ENCODE measurements around the gene ARHGAP24.
A peak's percentile ranks its signal among the peaks of the same experiment; 100 is the strongest.
"Not testable (repeated sequence)": the region's sequence is repeated elsewhere in the genome, so short reads cannot be mapped to it uniquely, and the experiment has no call there.

The ARHGAP24 gene

DNA sequence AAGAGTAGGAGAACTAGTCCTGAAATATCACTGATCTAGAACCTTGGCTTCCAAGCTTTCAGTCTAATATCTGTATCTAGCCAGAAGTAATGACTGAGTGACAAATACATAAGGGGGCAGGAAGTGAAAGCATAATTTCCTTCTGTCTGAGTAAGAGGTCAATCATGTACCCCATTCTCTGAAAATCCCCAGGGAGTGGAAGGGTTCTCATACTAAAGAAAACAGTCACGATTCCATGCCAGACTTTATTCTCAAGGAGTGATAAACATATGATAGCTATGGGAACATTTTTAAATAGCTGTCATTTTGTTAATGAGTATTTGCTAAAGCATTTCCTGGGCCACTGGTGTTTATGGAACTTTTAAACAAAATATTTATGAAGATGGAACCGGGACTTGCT is 308.5 kb downstream of the ARHGAP24 start:
- no peak for DNase-seq

DNA sequence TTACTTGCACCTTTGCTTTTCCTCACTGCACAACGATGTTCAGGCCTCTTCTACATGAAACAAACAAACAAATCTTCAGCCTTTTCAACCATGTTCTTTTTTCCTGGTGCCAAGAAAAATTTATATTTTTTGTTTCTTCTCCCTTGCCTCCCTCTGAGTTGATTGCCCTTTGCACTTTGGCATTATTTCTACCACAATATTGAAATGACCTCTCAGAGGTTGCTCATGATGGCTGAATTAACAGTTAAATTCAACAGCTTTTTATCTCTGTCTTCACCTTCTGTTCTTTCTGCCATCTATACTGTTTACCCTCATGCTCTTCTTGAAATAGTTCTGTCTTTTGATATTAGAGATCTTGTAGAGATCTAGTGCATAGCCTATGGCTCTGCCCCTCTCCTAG is 308.9 kb downstream of the ARHGAP24 start:
- DNase-seq, result no peak

DNA sequence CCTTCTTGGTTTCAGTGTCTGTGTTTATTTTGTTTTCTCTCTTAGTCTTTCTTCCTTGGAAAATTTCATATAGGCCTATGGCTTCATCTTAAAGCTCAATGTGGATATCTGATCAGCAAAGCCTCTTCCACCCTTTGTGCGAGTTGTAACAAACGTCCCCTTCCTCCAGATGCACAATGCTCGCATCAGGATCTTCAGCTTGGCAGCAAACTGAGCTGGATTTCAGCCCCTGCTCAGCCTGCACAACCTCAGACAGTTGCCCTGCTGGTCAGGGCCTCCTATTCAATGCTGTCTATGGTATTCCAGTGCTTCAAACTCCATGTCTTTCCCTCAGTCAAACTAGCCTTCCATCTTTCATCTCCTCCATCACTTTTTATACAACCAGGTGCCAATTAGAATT is 309.4 kb downstream of the ARHGAP24 start:
- DNase-seq, result no peak

DNA sequence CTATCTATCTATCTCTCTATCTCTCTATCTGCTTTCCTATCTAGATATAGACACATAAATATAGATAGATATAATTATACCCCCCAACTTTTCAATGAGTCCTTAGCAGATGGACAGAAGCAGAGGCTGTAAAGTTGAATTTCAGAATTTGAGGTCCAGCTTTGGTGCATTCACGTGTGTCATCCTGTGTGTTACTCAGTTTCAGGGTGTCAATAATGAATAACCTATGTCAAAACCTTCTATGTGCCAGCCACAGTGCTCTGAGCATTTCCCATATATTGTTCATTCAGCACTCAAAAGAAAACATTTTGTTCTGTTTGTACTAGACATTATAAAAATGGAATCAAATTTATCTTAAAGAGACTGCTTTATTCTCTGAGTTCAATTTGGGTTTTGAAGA is 310.0 kb downstream of the ARHGAP24 start:
- DNase-seq, result no peak

DNA sequence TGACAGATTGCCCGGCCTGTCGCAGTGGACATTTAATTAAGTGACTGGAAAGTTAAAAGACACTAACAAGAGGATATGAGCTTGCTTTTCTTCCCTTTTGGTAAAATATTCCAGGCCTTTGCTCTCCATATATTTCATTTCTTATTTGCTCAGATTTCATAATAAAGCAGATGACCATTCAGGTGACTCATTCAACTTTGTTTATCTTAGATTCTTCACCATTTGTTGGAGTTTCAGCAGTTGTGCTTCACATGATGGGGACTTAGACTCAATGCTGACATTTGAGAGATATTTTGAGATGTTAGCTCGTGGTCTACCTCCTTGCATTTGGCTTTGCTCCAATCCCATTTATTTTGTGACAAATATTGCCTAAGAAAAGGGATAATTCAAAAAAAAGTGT is 312.2 kb downstream of the ARHGAP24 start:
- DNase-seq, result peak; percentile 7 to 24

DNA sequence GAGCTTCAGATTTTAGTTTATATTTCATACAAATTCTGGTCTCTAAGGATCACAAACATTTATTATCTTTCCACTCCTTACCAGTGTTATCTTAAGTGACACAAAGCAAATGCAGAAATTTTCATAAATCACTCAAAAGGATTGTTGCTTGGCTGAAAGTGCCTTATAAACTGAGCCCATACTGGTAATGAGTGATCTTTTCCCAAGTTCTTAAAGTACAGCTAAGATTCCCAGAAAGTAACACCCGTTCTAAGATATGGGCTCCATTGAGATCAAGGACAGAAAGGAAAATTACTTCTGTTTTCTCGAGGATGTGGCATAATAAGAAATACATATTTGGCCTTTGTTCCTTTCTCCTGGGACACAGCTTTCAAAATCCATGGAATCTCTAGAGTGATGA is 313.7 kb downstream of the ARHGAP24 start:
- no peak for DNase-seq

DNA sequence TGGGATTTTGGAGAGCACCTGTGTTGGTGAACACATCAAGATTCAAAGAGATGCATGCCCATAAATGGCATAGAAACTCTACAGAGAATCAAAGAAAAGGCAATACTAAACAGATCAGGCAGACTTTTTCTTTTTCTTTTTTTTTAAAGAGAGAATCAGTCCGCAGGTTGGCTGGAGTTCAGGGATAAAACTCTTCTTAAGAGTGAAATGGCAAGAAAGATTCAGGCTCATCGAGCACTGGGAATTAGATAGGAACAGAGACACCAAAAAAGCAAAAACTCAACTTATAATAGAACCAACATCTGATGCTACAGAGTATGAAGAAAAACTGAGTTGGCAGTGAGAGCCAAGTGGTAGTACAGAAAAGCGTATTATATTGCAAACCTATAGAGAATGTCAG is 314.3 kb downstream of the ARHGAP24 start:
- no peak for DNase-seq

DNA sequence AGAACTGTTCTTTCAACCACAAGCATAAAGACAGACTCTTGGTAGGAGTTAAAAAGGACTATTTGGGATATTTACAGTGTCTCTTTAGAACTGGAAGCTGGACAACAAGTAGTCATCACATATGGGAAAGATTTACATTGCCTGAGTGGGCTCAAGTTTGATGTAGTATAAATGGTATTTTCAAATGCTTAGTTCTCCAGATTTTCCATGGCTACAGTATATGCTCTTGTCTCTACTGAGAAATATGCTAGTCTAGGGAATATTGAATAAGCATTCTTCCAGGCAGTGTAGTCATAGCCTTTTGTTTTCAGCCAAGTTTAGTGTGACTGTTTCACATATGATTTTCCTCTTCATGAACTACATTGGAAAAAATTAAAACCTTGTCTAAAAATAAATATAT is 315.6 kb downstream of the ARHGAP24 start:
- no peak for DNase-seq

DNA sequence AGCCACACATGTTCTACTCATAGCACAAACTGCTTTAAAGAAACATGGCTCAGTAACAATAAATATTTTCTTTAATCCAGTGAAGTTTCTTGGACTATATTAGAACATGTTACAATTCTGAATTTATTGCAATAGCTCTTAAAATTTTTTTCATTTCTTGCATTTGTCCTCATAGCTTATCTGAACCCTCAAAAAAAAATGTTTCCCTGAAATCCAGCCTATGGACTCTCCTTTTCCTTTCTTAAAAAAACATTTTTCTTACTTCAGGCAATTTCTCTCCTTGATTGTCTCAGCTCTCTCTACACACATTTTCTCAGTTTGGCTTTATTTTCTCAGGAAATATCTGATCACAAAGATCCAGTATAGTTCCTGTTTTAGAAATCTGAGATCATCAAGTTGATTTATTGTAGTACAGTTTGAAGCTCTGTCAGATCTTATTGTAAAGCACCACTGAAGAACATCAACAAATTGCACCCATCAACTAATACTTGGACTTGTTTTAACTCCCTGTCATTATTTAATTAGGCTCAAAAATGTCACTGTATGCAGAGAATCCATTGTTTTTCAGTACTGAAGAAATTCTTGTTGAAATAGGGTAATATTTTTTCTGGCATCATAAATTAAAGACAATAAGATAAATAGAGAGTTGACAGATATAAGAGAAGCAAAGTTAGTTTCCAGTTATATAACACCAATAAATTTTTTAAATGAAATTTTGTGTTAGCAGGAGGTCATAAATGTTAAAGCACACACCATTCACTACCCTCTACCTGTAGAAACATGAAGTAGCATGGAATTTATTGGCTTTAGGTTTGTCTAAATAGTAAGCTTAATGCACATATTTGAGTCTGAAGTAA is 317.7 kb downstream of the ARHGAP24 start:
- DNase-seq, result no peak

DNA sequence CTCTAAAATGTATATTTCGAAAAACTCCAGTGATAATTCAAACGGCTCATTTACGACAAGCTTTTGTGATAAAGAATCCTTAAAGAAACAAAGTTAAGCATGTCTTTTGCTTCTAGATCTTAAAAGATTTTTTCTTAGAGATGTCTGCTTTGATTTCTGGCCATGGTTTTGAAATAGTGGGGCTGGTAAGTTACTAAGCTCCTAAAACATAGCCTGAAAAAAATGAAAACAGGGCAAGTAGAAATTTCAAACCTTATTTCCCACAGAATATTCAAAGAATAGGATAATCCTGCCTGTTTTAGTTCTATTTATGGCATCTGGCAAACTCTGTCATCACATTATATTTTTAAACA is 318.3 kb downstream of the ARHGAP24 start:
- no peak for DNase-seq

DNA sequence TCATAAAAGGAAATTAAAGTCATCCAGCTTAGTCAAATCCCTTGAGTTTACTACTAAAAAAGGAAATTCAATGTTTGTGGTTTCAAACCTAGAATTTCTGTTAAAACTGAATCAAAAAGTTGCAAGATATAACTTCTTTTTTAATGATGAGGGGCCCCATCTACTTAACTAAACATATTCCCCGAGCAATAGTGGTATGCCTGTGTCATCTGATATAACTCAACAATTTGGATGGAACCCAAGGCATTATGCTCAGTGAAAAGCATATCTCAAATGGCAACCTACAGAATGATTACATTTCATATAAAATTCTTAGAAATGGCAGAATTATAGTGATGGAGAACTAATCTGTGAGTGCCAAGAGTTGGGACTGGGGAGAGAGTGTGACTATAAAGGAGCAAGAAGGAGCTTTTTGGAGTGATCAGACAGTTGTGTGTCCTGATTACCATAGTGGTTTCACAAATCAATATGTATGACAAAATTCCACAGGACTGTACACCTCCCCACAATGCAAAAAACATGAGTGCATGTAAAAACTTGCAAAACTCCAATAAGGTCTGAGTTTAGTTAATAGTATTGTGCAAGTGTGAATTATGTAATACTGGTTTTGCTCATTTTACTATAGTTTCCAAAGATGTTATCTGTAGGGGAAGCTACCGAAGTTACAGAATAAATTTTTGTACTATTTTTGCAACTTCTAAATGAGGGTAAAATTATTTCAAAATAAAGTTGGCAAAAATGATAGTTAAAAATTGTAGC is 323.2 kb downstream of the ARHGAP24 start:
- DNase-seq, result peak; percentile 40 to 93

DNA sequence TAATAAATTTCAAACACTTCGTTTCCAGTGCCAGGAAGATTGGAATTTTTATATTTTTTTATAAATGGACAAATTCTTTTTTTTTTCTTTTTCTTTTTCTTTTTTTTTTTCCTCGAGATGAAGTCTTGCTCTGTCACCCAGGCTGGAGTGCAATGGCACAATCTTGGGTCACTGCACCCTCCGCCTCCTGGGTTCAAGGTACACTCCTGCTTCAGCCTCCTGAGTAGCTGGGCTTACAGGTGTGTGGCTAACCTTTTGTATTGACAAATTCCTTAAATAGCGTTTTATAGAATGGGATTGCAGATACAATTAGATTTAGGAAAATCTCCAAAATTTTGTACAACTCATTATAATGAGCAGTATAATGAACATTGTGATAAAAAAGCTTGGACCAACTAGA is 328.9 kb downstream of the ARHGAP24 start:
- no peak for DNase-seq

DNA sequence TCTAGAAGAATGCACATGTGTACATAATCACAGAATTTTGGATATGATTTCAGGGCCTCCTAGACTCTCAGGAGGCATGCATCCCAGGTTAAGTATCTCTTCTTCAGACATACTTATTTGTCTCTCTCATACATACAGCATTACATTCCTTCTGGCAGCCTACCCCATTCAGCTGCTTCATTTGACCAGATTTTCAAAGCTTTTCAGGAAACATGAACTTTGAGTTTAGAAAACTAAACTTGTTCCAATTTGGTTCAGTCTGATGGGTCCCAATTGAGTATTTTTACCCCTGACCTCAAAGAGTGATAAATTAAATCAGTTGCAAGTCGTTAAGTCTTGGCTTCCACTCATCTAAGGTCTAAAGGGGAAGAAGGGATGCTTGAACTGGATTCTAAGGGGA is 330.9 kb downstream of the ARHGAP24 start:
- DNase-seq, result no peak

DNA sequence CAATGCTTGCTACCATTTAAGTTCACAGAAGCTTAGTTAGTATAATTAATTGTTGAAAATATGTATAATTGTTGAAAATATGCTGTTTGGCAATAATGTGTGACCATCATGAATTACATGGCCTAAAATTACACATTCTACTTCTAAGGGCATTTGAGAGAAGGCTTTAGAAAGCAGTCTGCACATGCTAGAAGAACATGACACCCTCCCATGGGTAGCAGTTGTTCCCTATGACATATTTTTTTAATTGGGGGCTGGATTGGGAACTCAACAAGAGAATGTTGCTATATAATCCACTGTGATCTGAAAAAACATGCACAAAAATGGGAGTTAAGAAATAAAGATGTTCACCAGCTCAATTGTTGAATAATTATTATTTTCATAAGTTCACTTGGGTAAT is 331.4 kb downstream of the ARHGAP24 start:
- DNase-seq, result no peak

DNA sequence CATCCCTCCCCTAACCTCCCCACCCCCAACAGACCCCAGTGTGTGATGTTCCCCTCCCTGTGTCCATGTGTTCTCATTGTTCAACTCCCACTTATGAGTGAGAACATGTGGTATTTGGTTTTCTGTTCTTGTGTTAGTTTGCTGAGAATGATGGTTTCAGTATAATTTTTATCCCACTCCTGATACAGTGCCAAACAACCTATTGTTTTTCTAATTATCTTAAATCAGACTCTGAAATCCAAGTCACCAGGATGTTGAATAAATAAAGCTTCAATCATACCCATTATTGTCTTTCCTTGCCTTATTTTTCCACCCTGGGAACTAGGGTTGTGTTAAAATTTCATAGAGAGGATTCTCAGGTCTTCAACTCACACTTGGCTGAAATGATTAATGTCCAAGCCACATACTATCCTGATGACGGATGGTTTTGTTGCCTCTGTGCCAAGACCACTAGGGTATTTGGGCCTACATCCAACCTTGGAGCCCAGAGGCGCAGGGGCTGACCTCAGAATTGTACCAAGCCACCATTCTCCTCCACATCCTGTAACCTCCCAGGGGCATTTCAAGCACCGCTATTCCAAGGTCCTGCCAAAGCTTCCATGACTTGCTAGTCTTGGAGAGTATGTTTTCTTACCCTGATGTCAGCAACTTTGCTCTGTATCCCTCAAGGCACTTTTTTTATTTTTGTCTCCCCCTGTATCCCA is 332.4 kb downstream of the ARHGAP24 start:
- no peak for DNase-seq

DNA sequence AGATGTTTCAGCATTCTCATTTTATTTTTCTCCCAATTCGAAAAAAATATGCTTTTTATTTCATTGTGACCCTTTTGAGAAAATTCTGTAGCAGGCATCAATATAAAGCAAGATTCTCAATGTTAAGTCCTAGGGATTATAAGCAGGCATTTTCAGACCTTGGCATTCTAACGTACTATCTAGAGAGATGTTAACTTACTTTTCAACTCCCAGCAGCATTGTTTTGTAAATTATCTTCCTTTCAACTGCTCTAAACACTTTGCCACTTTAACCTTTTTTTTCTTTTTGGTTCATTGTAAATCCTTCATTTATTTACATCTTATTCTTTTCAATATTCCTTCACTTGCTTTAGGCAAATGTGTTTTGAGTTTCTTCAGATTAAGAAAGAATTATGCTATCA is 333.2 kb downstream of the ARHGAP24 start:
- no peak for DNase-seq

DNA sequence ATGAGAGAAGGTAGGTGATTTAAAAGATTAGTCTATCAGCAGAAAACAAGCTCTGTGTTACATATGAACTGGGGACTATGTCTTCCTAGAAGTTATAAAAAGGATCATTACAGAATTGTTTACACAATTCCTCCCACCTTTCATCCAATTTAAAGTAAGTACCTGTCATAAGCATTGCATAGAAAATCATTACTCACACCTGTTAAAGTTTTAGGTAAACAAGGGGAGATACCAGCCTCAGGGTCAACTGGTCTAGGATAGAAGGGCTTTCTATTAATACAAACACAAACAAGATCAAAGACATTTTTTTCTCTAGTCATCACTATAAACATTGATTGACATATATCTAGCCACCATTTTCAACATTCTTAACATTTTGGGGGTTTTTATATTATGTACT is 333.9 kb downstream of the ARHGAP24 start:
- DNase-seq, result no peak

DNA sequence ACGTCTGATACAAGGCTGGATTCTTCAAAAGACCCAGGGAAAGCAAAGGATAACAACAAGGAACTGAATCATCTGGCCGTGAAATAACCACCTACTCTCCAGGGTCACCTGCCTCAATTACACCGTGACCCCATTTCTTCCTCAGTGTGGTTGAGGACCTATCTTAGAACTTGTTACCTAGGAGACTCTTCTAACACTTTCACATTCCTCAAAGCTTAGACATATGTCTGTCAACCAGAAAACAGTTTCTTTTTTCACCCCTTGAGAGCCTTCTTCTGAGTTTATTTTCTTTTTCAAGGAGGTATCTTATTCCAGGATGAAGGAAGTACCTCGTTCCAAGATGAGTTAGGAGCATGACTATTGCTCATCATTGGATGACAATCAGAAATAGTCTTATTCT is 337.8 kb downstream of the ARHGAP24 start:
- no peak for DNase-seq

DNA sequence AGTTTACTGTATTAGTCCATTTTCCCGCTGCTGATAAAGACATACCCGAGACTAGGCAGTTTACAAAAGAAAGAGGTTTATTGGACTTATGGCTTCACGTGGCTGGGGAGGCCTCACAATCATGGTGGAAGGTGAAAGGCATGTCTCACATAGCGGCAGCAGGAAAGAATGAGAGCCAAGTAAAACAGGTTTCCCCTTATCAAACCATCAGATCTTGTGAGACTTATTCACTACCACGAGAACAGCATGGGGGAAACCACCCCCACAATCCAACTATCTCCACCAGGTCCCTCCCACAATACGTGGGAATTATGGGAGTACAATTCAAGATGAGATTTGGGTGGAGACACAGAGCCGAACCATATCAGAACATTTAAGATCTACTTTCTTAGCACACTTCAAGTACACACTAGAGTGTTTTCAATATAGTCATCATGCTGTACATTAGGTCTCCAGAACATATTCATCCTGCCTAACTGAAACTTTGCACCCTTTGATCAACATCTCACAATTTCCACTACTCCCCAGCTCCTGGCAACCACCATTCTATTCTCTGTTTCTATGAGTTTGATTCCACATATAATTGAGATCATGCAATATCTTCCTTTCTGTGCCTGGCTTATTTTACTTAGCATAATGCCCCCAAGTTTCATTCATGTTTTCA is 341.0 kb downstream of the ARHGAP24 start:
- DNase-seq, result no peak

DNA sequence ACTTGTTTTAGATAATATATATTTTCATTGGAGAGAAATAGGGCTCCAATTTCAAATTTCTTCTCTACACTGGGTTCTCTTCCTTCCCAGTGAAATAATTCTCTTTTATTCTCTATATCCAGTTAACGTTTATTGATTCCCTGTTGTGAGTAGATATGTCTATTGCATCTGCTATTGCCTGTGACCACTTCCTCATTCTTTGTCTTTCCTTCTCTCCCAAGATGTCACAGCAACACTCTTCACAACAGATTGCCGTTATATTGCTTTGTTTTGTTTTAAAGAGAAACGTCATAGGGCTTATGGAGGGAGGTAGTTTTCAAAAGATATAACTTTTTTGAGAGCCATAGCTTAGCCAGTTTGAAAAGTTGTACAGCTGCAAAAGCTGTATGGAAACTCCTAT is 343.8 kb downstream of the ARHGAP24 start:
- no peak for DNase-seq

DNA sequence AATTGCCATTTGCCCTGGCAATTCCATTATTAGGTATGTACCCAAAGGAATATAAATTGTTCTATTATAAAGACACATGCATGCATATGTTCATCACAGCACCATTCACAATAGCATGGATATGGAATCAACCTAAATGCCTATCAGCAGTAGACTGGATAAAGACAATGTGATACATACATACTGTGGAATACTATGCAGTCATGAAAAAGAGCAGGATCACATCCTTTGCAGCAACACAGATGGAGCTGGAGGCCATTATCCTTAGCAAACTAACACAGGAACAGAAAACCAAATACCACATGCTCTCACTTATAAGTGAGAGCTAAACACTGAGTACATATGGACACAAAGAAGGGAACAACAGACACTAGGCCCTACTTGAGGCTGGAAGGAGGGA is 345.2 kb downstream of the ARHGAP24 start:
- DNase-seq, result not testable (repeated sequence)

DNA sequence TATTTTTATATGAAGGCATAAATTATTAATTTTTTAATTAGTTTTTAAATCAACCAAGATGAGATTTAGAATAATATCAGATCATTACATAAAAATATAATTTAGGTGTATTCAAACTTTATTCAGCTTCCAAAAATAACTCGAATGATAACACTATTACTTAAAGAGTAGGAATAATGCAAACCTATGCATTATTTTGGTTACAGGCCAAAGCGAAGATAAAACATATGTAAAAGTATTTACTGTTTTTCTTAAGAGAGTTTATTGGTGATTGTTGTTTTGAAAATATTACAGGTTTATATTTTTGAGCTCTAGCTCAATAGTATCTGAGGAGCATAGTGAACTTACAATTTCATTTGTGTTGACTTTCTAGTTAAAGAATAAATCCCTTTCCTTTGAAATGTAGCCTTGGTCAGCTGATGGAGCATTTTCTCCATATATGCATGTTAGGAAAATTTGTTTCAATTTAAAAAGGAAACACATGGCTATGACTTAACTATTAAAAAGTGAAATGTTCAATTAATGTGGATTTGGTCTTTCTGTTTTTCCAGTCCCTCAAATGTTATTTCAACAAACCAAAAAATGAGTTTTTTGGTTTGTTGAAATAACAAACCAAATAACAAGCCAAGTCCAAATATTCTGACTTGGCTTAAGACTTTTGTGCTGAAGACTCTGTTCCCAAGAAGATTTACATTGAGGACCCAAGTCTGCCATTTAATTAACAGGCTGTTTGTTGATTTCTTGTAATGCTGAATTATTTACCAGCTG is 346.9 kb downstream of the ARHGAP24 start:
- no peak for DNase-seq
